GM13976 (cell line): ENCODE measurements around the gene PPP1R13B.

Experiments used
- DNase-seq: peaks from one replicate; pipeline ENCODE4 v3.0.0; 2012; ENCODE audit warnings: low spot score
- CTCF ChIP-seq: IDR thresholded peaks from 2 replicates; pipeline ENCODE4 v1.5.1; 2012; ENCODE audit warnings: borderline replicate concordance, mild to moderate bottlenecking; ENCODE audit not compliant: insufficient read depth; ENCODE audit errors: extremely low read depth, missing control alignments, control extremely low read depth
- in situ Hi-C: fragments of 300-500 bp; cut with MboI; formaldehyde crosslinking; loops from one replicate; pipeline ENCODE4 v1.12.0; 2022; ENCODE audit warnings: low sequenced_read_pairs, mixed read lengths, inconsistent platforms; ENCODE audit not compliant: unreplicated experiment

The PPP1R13B gene

GRCh38 chr14:103742499-103743255 is 104.7 kb downstream of the PPP1R13B start:
- TF ChIP-seq CTCF: no peak
- DNase-seq: no peak
- in situ Hi-C loops: no loop called here

- in situ Hi-C loops: no loop called here
- no peak for TF ChIP-seq CTCF
- no peak for DNase-seq
These were observed 105.5 kb downstream of the PPP1R13B start for GRCh38 chr14:103741876-103742275.

- in situ Hi-C loops: no loop called here
- TF ChIP-seq CTCF: no peak
- DNase-seq: no peak
These were observed 106.2 kb downstream of the PPP1R13B start for GRCh38 chr14:103740991-103741689.

GRCh38 chr14:103739793-103740501 is 107.4 kb downstream of the PPP1R13B start:
- in situ Hi-C loops: no loop called here
- no peak for DNase-seq
- TF ChIP-seq CTCF: no peak

- in situ Hi-C loops: no loop called here
- no peak for TF ChIP-seq CTCF
- DNase-seq: no peak
These were observed 107.9 kb downstream of the PPP1R13B start for GRCh38 chr14:103739466-103739792.

- no peak for DNase-seq
- in situ Hi-C loops: no loop called here
- TF ChIP-seq CTCF: no peak
These were observed 108.5 kb downstream of the PPP1R13B start for GRCh38 chr14:103738701-103739451.
